ENCODE data around the gene ST3GAL3.

Gene ST3GAL3

GRCh38 chr1:43854473-43854872 lies 147.1 kb downstream of the ST3GAL3 start:
- DNase-seq, result no peak

- DNase-seq, result no peak
Observed at GRCh38 chr1:43856188-43856587, 148.9 kb downstream of the ST3GAL3 start.

GRCh38 chr1:43857163-43857562 lies 149.8 kb downstream of the ST3GAL3 start:
- DNase-seq, result no peak

GRCh38 chr1:43858324-43858723 lies 151.0 kb downstream of the ST3GAL3 start:
- DNase-seq, result peak; percentile 19

GRCh38 chr1:43861337-43861736 lies 154.0 kb downstream of the ST3GAL3 start:
- DNase-seq, result no peak

- DNase-seq, result no peak
Observed at GRCh38 chr1:43861988-43862735, 154.8 kb downstream of the ST3GAL3 start.

GRCh38 chr1:43864111-43865045 lies 157.0 kb downstream of the ST3GAL3 start:
- DNase-seq, result no peak

GRCh38 chr1:43866201-43866600 lies 158.9 kb downstream of the ST3GAL3 start:
- no peak for DNase-seq

- DNase-seq, result no peak
Observed at GRCh38 chr1:43867976-43868740, 160.8 kb downstream of the ST3GAL3 start.

GRCh38 chr1:43868741-43869067 lies 161.4 kb downstream of the ST3GAL3 start:
- no peak for DNase-seq

- DNase-seq, result no peak
Observed at GRCh38 chr1:43870306-43870705, 163.0 kb downstream of the ST3GAL3 start.

- DNase-seq, result no peak
Observed at GRCh38 chr1:43871181-43871910, 164.0 kb downstream of the ST3GAL3 start.

- DNase-seq, result no peak
Observed at GRCh38 chr1:43872280-43872679, 164.9 kb downstream of the ST3GAL3 start.

- no peak for DNase-seq
Observed at GRCh38 chr1:43873851-43874250, 166.5 kb downstream of the ST3GAL3 start.

- no peak for DNase-seq
Observed at GRCh38 chr1:43874716-43875115, 167.4 kb downstream of the ST3GAL3 start.

- peak; percentile 49 for DNase-seq
Observed at GRCh38 chr1:43875331-43875730, 168.0 kb downstream of the ST3GAL3 start.

- DNase-seq, result no peak
Observed at GRCh38 chr1:43877101-43877500, 169.8 kb downstream of the ST3GAL3 start.

GRCh38 chr1:43878440-43878839 lies 171.1 kb downstream of the ST3GAL3 start:
- DNase-seq, result no peak

- DNase-seq, result no peak
Observed at GRCh38 chr1:43878854-43879253, 171.5 kb downstream of the ST3GAL3 start.

- DNase-seq, result no peak
Observed at GRCh38 chr1:43879414-43879813, 172.1 kb downstream of the ST3GAL3 start.

GRCh38 chr1:43879996-43880395 lies 172.7 kb downstream of the ST3GAL3 start:
- no peak for DNase-seq

GRCh38 chr1:43880604-43881003 lies 173.3 kb downstream of the ST3GAL3 start:
- no peak for DNase-seq

GRCh38 chr1:43881415-43881814 lies 174.1 kb downstream of the ST3GAL3 start:
- peak; percentile 71 for DNase-seq

All from NCI-H82 (cell line).